Endothelial cell of umbilical vein (primary cell): ENCODE data around the gene LCOR.

ENCODE experiments used
- CTCF ChIP-seq, 2 donors: IDR thresholded peaks; 1 replicate in 1 of 2; 2 replicates in 1 of 2; pipeline ENCODE4 v1.5.1; 2011; ENCODE audit warnings: low read length in 2 of 2, mild to moderate bottlenecking in 2 of 2, moderate library complexity in 2 of 2, control low read depth in 1 of 2, inconsistent platforms in 1 of 2, low read depth in 1 of 2; ENCODE audit not compliant: insufficient read depth in 1 of 2; ENCODE audit errors: extremely low read depth in 1 of 2
- EZH2 ChIP-seq: IDR thresholded peaks from 2 replicates; pipeline ENCODE4 v1.6.1; 2012; ENCODE audit warnings: borderline replicate concordance, low read depth, mild to moderate bottlenecking, moderate library complexity, low read length, inconsistent platforms; ENCODE audit not compliant: severe bottlenecking
- FOS ChIP-seq: IDR thresholded peaks from 2 replicates; pipeline ENCODE4 v1.6.1; 2011; ENCODE audit warnings: mild to moderate bottlenecking, low read length, moderate library complexity, borderline replicate concordance; ENCODE audit not compliant: insufficient read depth
- GATA2 ChIP-seq: IDR thresholded peaks from 2 replicates; pipeline ENCODE4 v1.7.0; 2011; ENCODE audit warnings: low read depth, mild to moderate bottlenecking, moderate library complexity, mixed read lengths, low read length; ENCODE audit not compliant: insufficient read length, insufficient read depth
- JUN ChIP-seq: IDR thresholded peaks from 2 replicates; pipeline ENCODE4 v1.6.1; 2011; ENCODE audit warnings: borderline replicate concordance, low read depth; ENCODE audit not compliant: insufficient read length, insufficient read depth
- MAX ChIP-seq: IDR thresholded peaks from 2 replicates; pipeline ENCODE4 v1.6.1; 2011; ENCODE audit not compliant: insufficient read depth, insufficient read length
- MYC ChIP-seq: IDR thresholded peaks from one replicate; pipeline ENCODE4 v1.6.1; 2011; ENCODE audit warnings: mild to moderate bottlenecking, low read depth, low read length
- POLR2A ChIP-seq: IDR thresholded peaks from 2 replicates; pipeline ENCODE4 v1.6.1; 2012; ENCODE audit warnings: low read depth, mild to moderate bottlenecking, control low read depth, low read length
- POLR2AphosphoS5 ChIP-seq: IDR thresholded peaks from 2 replicates; pipeline ENCODE4 v1.6.1; 2012; ENCODE audit warnings: low read depth, mild to moderate bottlenecking, control low read depth, low read length, moderate library complexity; ENCODE audit not compliant: insufficient read depth

- TF ChIP-seq EZH2 = no peak
- no peak for TF ChIP-seq MYC
- TF ChIP-seq CTCF (IDR thresholded peaks at IDR 0.05; ENCODE audit: extremely low read depth in 1 of 2, insufficient read depth in 1 of 2, low read depth in 1 of 2, low read length in 2 of 2) = no peak
- no peak for TF ChIP-seq POLR2A
- TF ChIP-seq GATA2 = no peak
- TF ChIP-seq POLR2AphosphoS5 = no peak
- TF ChIP-seq MAX = no peak
- no peak for TF ChIP-seq FOS
- TF ChIP-seq JUN = no peak
Observed at GRCh38 chr10:97011397-97011796, 179.3 kb downstream of the LCOR start.
